Hepatocyte (in vitro differentiated cells): ENCODE data around the gene SLC22A12. TPM values are rescaled to one million over a fixed set of nuclear protein-coding genes. Genes with fewer than 3 reads are reported as not detected.

Experiments used
- DNase-seq: peaks from one replicate; pipeline ENCODE4 v3.0.0-alpha.2; 2016; ENCODE audit warnings: low spot score
- H2AFZ ChIP-seq: fragments of 200-600 bp; sonication (generic); 2 replicates; pipeline ENCODE4 v1.6.0; 2016; ENCODE audit warnings: antibody characterized with exemption, mild to moderate bottlenecking
- H3K27ac ChIP-seq: fragments of 200-600 bp; sonication (generic); 2 replicates; pipeline ENCODE4 v1.5.1; 2016; ENCODE audit warnings: mild to moderate bottlenecking
- H3K27me3 ChIP-seq: fragments of 200-600 bp; sonication (generic); 2 replicates; pipeline ENCODE4 v1.6.1; 2016
- H3K36me3 ChIP-seq: fragments of 200-600 bp; sonication (generic); replicated peaks from 2 replicates; pipeline ENCODE4 v1.5.1; 2016; ENCODE audit warnings: low read depth; ENCODE audit not compliant: insufficient read depth
- H3K4me1 ChIP-seq: fragments of 200-600 bp; sonication (generic); 2 replicates; pipeline ENCODE4 v1.5.1; 2016; ENCODE audit warnings: mild to moderate bottlenecking, moderate library complexity; ENCODE audit not compliant: insufficient read depth
- H3K4me2 ChIP-seq: fragments of 200-600 bp; sonication (generic); 2 replicates; pipeline ENCODE4 v1.6.0; 2016
- H3K4me3 ChIP-seq: fragments of 200-600 bp; sonication (generic); 2 replicates; pipeline ENCODE4 v1.5.1; 2016; ENCODE audit warnings: mild to moderate bottlenecking
- H3K79me2 ChIP-seq: fragments of 200-600 bp; sonication (generic); 2 replicates; pipeline ENCODE4 v1.6.0; 2017; ENCODE audit warnings: mild to moderate bottlenecking
- H3K9me2 ChIP-seq: fragments of 200-600 bp; sonication (generic); replicated peaks from 2 replicates; pipeline ENCODE4 v1.6.0; 2017; ENCODE audit warnings: mild to moderate bottlenecking; ENCODE audit not compliant: insufficient read depth
- H3K9me3 ChIP-seq: fragments of 200-600 bp; sonication (generic); 2 replicates; pipeline ENCODE4 v1.5.1; 2016; ENCODE audit warnings: low read depth, mild to moderate bottlenecking
- H4K20me1 ChIP-seq: fragments of 200-600 bp; sonication (generic); 2 replicates; pipeline ENCODE4 v1.6.0; 2016; ENCODE audit warnings: mild to moderate bottlenecking; ENCODE audit not compliant: insufficient read depth, poor library complexity, severe bottlenecking
- CTCF ChIP-seq: fragments of 200-600 bp; sonication (generic); IDR thresholded peaks from 2 replicates; pipeline ENCODE4 v1.5.1; 2016; ENCODE audit warnings: antibody characterized with exemption, mild to moderate bottlenecking; ENCODE audit not compliant: poor library complexity
- EZH2 ChIP-seq: fragments of 200-600 bp; sonication (generic); IDR thresholded peaks from 2 replicates; pipeline ENCODE4 v1.6.1; 2016; ENCODE audit warnings: antibody characterized with exemption, mild to moderate bottlenecking, borderline replicate concordance
- EZH2phosphoT487 ChIP-seq: fragments of 200-600 bp; sonication (generic); IDR thresholded peaks from one replicate; pipeline ENCODE4 v1.6.1; 2018; ENCODE audit warnings: antibody characterized with exemption, mild to moderate bottlenecking, low read depth, moderate library complexity; ENCODE audit not compliant: unreplicated experiment, severe bottlenecking
- WGBS: methylation state at CpG from one replicate; pipeline ENCODE4 v1.1.6; 2016; ENCODE audit warnings: low lambda C conversion rate; ENCODE audit errors: missing lambda C conversion rate; 5-methylcytosine and 5-hydroxymethylcytosine counted together
- polyA plus RNA-seq: library from polyadenylated mRNA; unstranded; fragments of >200 nt; fragmentation: Nextera tagmentation; extraction: Ambion mirVana; gene quantifications from 2 replicates; pipeline ENCODE4 v1.2.1, GENCODE V29; 2016
- total RNA-seq: library from RNA; depleted of rRNA; stranded (reverse); fragments of >200 nt; gene quantifications from 2 replicates; pipeline ENCODE4 v1.2.3, GENCODE V29; 2014

Gene SLC22A12
- total and polyA plus RNA-seq, 2 experiments from 2014 or later: 0.11 TPM; not detected in 1

GRCh38 chr11:64638829-64639228 lies 47.8 kb downstream of the SLC22A12 start:
- Histone ChIP-seq H3K4me2 (peak overlapping the region; percentile 80), H2AFZ (no peak overlapping the region), H4K20me1 (no peaks in the 10 kb centered on the region), H3K9me2 (no peaks in the 10 kb centered on the region), H3K4me1 (peaks cover 4% of the 10 kb centered on the region), H3K27ac (no peak overlapping the region), H3K36me3 (no peaks in the 10 kb centered on the region), H3K4me3 (no peak overlapping the region), H3K27me3 (peaks cover 52% of the 10 kb centered on the region), H3K9me3 (no peaks in the 10 kb centered on the region), H3K79me2 (no peaks in the 10 kb centered on the region)
- DNase-seq: no peak
- no peak for TF ChIP-seq CTCF
- TF ChIP-seq EZH2: no peak
- no peak for TF ChIP-seq EZH2phosphoT487
- WGBS: 96% methylated on average over 2 of the region's 2 CpGs

- H2AFZ ChIP-seq: no peak overlapping the region
- no peaks in the 10 kb centered on the region for H3K79me2 ChIP-seq
- H3K9me2 ChIP-seq: no peaks in the 10 kb centered on the region
- H3K27me3 ChIP-seq: peaks cover 62% of the 10 kb centered on the region
- H3K4me3 ChIP-seq: no peak overlapping the region
- no peaks in the 10 kb centered on the region for H4K20me1 ChIP-seq
- H3K27ac ChIP-seq: no peak overlapping the region
- WGBS: 64% methylated on average over 2 of the region's 4 CpGs
- H3K4me2 ChIP-seq: no peak overlapping the region
- H3K4me1 ChIP-seq: peaks cover 4% of the 10 kb centered on the region
- no peak for DNase-seq
- no peaks in the 10 kb centered on the region for H3K36me3 ChIP-seq
- H3K9me3 ChIP-seq: no peaks in the 10 kb centered on the region
- TF ChIP-seq EZH2phosphoT487: no peak
- TF ChIP-seq CTCF: no peak
- TF ChIP-seq EZH2: no peak
Measured at GRCh38 chr11:64639885-64640284, 48.9 kb downstream of the SLC22A12 start.

GRCh38 chr11:64641596-64642417 lies 50.8 kb downstream of the SLC22A12 start:
- Histone ChIP-seq H3K79me2 (no peaks in the 10 kb centered on the region), H3K9me2 (no peaks in the 10 kb centered on the region), H3K27ac (no peak overlapping the region), H4K20me1 (no peaks in the 10 kb centered on the region), H3K36me3 (no peaks in the 10 kb centered on the region), H3K4me2 (peak overlapping the region; percentile 82), H2AFZ (no peak overlapping the region), H3K4me1 (peaks cover 4% of the 10 kb centered on the region), H3K27me3 (peaks cover 82% of the 10 kb centered on the region), H3K9me3 (no peaks in the 10 kb centered on the region), H3K4me3 (no peak overlapping the region)
- DNase-seq: no peak
- 48% methylated on average over 11 of the region's 11 CpGs for WGBS
- no peak for TF ChIP-seq EZH2phosphoT487
- no peak for TF ChIP-seq EZH2
- TF ChIP-seq CTCF: no peak

GRCh38 chr11:64642418-64642735 lies 51.4 kb downstream of the SLC22A12 start:
- Histone ChIP-seq H3K27ac (no peak overlapping the region), H3K79me2 (no peaks in the 10 kb centered on the region), H3K4me3 (no peak overlapping the region), H3K27me3 (peaks cover 82% of the 10 kb centered on the region), H2AFZ (no peak overlapping the region), H4K20me1 (no peaks in the 10 kb centered on the region), H3K9me3 (no peaks in the 10 kb centered on the region), H3K4me2 (peak overlapping the region; percentile 82), H3K4me1 (peaks cover 4% of the 10 kb centered on the region), H3K9me2 (no peaks in the 10 kb centered on the region), H3K36me3 (no peaks in the 10 kb centered on the region)
- 3% methylated on average over 22 of the region's 30 CpGs for WGBS
- TF ChIP-seq EZH2 (peak; percentile 18), CTCF (no peak), EZH2phosphoT487 (no peak)
- DNase-seq: no peak
